Left renal cortex interstitium (tissue), 4 donors: Measurements from ENCODE around the gene CFAP91. TPM values are rescaled to one million over a fixed set of nuclear protein-coding genes. Genes with fewer than 3 reads are reported as not detected.

Source experiments
- DNase-seq, 4 donors: peaks; one replicate each; pipeline ENCODE4 v3.0.0-alpha.2; 2013; ENCODE audit warnings: low read depth in 4 of 4, low spot score in 2 of 4, missing footprints in 1 of 4
- polyA plus RNA-seq, 4 donors: library from polyadenylated mRNA; unstranded; fragments of 120-200 nt; gene quantifications; one replicate each; pipeline ENCODE4 v1.2.1, GENCODE V29; 2013; ENCODE audit not compliant: insufficient read length in 4 of 4

CFAP91 gene
- polyA plus RNA-seq, 4 donors: 15.3 to 37.4 (median 24.3) TPM

DNA sequence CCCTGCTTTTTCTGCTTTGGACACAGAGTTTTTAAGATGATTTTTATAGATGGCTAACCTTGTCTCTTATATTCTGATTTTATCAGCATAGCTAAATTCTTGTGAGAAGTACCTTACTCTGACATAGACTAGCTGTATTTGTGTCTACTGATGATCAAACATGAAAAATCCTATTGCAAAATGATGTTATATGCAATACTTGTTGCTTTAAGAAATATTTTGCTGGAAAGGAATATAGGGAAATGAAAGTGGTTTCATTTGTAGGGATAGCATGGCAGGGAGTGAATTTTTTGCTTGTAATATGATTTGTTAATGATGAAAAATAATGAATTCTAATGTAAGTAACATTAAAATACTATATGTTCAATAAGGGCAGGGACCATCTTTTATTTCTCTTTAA is 35.9 kb downstream of the CFAP91 start:
- no peak for DNase-seq

DNA sequence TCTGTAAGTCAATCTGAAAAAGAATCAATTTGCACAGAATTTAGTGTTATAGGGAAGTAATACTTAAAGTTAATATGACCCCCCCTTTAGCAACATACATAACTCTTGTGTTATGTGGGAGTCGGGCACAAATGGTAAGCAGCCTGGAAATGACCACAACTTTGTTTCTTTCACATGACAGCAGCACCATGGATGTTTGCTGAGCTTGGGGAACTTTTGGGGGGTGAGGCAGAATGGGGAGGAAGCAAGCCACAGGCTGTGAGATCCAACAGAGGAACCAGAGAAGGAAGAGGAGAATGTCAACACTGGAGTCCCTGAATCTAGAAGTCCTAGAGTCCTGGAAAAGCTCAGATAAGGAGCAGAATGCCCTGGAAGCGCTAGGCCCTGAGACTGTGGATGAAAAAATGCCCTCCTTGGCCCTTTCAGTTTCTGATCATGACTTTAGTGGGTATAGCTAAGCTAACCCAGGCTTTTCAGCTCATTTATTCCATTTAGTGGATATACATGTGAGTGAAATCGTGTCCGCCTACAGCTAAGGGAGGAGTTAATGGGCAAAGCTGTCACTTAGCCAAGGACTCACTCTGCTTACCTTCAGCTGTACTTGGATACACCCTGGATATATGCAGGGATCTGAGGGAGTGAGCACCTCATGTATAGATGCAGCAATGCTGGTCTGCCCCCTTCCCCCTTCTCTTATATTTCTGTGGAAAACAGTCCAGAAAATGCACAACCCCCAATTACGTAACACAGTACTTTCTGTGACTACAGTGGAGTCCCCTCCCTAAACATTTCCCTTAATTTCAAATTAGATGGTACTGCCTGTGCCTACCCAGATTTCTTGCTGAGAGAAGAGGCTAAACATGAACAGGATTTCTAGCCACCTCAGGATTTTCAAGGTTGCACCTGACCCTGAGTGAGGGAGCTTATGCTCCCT is 39.1 kb downstream of the CFAP91 start:
- DNase-seq: no peak

DNA sequence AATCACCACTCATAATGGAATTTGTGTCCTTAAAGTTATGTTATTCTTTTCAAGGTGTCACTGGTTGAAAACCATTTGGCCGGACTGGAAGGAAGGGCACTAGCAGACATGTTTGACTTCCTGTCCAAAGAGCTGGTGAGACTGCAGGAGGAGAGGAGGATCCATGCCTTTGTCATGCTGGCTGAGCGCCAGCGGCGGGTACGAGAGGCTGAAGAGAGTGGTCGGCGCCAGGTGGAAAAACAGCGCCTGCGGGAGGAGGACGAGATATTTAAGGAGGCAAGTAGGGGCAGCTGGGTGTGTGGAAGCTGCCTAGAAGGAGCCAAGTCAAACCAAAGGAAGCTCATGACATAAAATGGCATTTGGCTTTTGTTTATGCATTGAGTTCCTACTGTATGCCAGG is 41.1 kb downstream of the CFAP91 start:
- DNase-seq: no peak

DNA sequence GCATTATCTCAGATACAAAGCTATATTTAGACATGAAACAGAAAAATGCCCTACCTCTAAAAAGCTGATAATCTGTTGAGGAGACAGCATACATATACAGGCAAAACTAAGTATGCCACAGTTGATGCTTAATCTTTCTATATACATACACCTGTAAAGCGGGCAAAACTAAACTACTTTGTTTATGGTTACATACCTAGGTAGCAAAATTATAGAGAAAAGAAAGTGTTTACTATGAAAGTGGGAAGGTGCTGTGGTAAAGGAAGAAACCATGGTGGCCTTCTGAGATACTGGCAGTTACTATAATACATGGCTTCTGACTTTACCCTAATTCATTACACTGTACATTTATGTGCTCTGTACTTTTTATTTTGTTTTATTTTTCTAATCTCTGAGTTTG is 43.1 kb downstream of the CFAP91 start:
- no peak for DNase-seq

DNA sequence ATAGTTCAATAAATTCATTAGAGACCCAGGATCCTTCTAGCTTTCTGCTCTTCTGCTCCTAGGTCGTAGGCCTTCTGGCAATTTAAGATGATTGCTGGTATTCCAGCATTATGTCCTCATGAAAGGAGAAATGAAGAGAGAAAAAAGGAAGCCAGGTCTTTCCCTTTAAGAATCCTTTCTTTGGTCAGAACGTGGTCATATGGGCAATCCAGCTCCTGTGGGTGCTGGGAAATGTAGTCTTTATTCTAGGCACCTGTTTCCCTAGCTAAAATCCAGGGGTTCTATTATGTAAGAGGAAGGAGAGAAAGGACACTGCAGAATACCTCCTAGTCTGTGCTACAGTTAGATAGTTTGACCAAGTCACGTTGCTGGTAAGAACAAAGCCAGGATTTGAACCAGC is 43.6 kb downstream of the CFAP91 start:
- no peak for DNase-seq

DNA sequence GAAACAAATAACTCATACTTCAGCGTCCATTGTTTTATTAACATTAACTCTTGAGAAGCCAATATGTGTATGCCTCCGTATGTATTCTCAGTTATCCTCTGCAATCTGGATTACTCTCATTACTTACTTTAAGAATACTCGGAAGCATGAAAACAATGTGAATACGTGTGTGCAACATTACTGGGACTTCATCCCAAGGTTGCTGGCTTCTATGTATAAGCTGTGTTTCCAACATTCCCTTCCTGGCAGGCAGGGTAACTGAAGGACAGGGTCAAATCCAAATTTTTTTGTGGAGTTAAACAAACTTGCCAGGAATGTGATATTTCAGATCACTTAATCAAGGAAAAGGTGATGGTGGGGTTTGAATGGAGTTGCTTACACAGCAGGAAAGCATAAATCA is 44.5 kb downstream of the CFAP91 start:
- DNase-seq: no peak

DNA sequence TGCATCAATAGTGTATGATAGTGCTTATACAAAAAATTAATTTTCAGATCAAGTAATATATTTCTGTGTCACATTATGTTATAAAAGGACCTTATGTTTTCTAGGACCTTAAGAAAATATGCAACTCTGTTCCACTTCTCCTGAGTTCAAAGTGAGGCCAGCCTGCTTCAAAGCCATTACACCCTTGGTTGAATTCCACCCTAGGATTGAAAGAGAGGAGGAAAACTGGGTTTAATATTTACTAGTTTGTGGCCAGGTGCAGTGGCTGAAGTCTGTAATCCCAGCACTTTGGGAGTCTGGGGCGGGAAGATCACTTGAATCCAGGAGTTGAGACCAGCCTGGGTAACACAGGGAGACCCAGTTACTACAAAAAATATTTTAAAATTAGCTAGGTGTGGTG is 46.2 kb downstream of the CFAP91 start:
- peak in 1 of 4 donors; percentile 6 for DNase-seq

DNA sequence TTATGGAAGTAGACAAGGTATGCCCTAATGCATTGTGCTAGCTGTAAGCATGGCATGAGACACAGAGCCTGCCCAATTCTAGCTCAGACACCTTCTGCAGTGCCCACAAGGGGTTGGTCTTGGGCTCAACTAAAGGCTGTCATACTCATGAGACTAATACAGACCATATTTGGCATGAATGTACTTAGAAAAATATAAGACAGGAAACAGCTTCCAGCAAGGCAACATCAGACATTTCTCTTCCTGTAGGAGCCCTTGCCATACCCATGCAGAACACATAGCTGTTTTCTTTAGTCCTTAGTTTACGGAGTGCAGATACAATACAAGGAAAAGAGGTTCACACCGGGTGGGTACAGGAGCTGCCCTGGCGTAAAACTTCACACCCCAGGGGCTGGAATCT is 48.6 kb downstream of the CFAP91 start:
- DNase-seq: no peak

Other genes with a start within 250 kb of the CFAP91 start
- gene TMEM39A, start 239.4 kb upstream of the CFAP91 start, polyA plus RNA-seq: 10 to 100 TPM; 46.2 to 60.1 (median 53.3) TPM
- 10 to 100 TPM; 20.5 to 31.6 (median 26.4) TPM for gene POGLUT1, start 234.1 kb upstream of the CFAP91 start, polyA plus RNA-seq
- gene TIMMDC1, start 204.5 kb upstream of the CFAP91 start, polyA plus RNA-seq: 100 to 1,000 TPM; 101 to 113 (median 106) TPM
- gene CD80, start 143.4 kb upstream of the CFAP91 start, polyA plus RNA-seq: under 1 TPM; 0.17 to 0.25 (median 0.23) TPM
- gene ADPRH, start 123.5 kb upstream of the CFAP91 start, polyA plus RNA-seq: 1 to 10 TPM; 5.9 to 7.1 (median 6.5) TPM
- 1 to 10 TPM; 6.0 to 7.7 (median 6.9) TPM for gene PLA1A, start 105.1 kb upstream of the CFAP91 start, polyA plus RNA-seq
- gene POPDC2, start 42.4 kb upstream of the CFAP91 start, polyA plus RNA-seq: 1 to 10 TPM; 4.3 to 6.0 (median 4.7) TPM
- 10 to 100 TPM; 41.5 to 65.2 (median 48.0) TPM for gene COX17, start 25.6 kb upstream of the CFAP91 start, polyA plus RNA-seq
- 1 to 10 TPM in 1 of 4 donors, under 1 TPM in 3; 0.47 to 1.4 (median 0.78) TPM for gene NR1I2, start 79.1 kb downstream of the CFAP91 start, polyA plus RNA-seq